ENCODE data around the gene LINGO4. TPM values are rescaled to one million over a fixed set of nuclear protein-coding genes. Genes with fewer than 3 reads are reported as not detected.

Gene LINGO4
- total RNA-seq, 1 experiment from 2014 or later = not detected

DNA sequence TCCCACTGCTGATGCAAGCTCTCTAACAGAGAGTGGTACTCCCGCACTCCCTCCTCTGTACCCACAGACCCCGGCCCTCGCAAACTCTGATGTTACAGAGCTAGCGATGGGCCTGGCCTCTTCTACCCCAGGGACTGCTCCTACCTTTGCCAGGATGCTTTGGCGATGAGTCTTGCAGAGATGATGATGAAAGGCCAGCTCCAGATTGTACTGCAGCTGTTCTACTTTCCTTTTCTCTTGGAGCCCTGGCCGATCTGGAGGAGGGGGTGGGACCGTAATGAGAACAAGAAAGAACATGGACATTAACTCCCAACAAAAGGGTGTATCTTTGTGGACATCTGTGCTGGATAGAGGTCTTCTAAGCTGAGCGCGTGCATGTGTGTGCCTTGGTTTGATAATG, 6.0 kb upstream of the LINGO4 start:
- 0 out of 2 replicates have a peak, but pooled peaks cover 2% of the 10 kb centered on the region for H3K4me1 ChIP-seq
- H3K27ac ChIP-seq = no peak overlapping the region
- no peak for DNase-seq
- H3K27me3 ChIP-seq = no peaks in the 10 kb centered on the region
- no peak overlapping the region for H3K4me3 ChIP-seq
- H3K9me3 ChIP-seq (replicated peaks) = no peaks in the 10 kb centered on the region
- H3K36me3 ChIP-seq = no peaks in the 10 kb centered on the region

DNA sequence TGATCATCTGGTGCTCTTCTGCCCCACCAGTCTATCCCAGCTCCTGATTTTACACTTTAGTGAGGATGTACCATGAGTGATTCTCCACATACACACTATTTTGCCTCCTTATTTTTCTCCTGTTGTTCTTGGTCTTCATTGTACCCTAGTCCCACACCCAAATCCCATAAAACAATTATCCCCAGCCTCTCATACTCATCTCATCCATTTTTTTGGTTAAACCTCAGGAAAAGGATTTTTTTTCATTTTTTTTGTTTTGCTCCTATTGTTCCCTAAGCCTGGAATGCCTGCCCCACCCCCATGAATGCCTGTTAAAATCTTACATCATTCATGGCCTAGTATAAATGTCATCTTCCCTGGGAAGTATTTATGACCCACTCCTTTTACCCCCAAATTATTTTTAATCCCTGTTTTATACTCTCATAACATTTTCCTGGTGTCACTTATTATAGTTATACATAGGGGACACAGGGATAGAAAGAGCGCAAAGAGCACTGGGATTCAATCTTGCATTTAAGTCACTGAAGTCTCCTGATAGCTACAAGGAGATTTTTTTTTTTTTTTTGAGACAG, 4.9 kb upstream of the LINGO4 start:
- Histone ChIP-seq H3K4me3 (no peak overlapping the region), H3K27ac (no peak overlapping the region), H3K27me3 (no peaks in the 10 kb centered on the region), H3K4me1 (0 out of 2 replicates have a peak, but pooled peaks cover 2% of the 10 kb centered on the region), H3K9me3 (replicated peaks) (no peaks in the 10 kb centered on the region), H3K36me3 (no peaks in the 10 kb centered on the region)
- DNase-seq = no peak

DNA sequence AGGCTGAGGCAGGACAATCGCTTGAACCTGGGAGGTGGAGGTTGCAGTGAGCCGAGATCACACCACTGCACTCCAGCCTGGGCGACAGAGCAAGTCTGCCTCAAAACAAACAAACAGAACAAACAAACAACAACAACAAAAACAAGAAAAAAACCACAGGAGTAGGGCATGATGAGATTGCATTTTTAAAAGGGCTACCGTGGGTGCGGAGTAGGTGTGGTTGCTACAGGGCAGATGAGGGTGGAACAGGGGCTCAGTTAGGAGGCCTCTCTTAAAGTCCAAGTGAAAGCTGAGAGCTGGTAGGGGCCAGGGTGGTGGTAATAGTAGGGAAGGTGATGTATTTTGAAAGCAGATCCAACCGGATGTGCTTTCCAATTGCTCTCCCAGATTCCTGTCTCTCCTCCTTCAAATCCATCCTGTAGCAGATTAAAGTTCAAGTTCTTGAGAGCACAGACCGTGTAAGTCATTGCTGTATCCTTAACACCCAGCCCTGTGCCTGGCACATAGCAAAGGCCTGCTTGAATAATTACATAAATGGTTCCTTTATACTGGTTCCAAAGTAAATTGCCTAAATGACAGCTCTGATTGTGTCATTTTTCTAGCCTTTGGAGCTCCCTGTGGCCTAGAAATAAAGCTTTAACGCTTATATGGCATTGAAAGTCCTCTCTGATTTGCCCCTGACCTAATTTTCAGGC, 4.2 kb upstream of the LINGO4 start:
- no peaks in the 10 kb centered on the region for H3K36me3 ChIP-seq
- H3K4me1 ChIP-seq = 0 out of 2 replicates have a peak, but pooled peaks cover 2% of the 10 kb centered on the region
- no peak overlapping the region for H3K27ac ChIP-seq
- no peaks in the 10 kb centered on the region for H3K9me3 ChIP-seq (replicated peaks)
- no peak overlapping the region for H3K4me3 ChIP-seq
- DNase-seq = no peak
- no peaks in the 10 kb centered on the region for H3K27me3 ChIP-seq

DNA sequence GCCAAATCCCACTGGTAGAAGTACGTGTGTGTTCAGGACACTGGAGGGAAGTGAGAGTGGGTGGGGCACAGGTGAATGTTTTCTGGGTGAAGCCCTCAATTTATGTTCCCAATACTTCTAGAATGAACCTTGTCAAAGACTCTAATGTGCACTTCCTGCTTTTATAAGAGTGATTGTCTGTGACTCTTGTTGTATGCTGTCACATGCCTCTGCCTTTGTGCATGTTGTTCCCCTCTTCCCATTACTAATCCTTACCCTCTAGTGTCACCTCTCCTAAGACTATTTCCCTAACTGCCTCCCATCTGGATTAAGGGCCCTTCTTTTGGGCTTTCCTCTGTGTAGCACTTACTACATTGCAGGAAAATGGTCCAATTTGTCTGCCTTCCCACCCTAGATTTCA, 2.5 kb upstream of the LINGO4 start:
- no peak overlapping the region for H3K4me3 ChIP-seq
- no peaks in the 10 kb centered on the region for H3K9me3 ChIP-seq (replicated peaks)
- DNase-seq = no peak
- no peak overlapping the region for H3K27ac ChIP-seq
- H3K27me3 ChIP-seq = 0 out of 2 replicates have a peak, but pooled peaks cover 4% of the 10 kb centered on the region
- no peaks in the 10 kb centered on the region for H3K36me3 ChIP-seq
- H3K4me1 ChIP-seq = 0 out of 2 replicates have a peak, but pooled peaks cover 2% of the 10 kb centered on the region

DNA sequence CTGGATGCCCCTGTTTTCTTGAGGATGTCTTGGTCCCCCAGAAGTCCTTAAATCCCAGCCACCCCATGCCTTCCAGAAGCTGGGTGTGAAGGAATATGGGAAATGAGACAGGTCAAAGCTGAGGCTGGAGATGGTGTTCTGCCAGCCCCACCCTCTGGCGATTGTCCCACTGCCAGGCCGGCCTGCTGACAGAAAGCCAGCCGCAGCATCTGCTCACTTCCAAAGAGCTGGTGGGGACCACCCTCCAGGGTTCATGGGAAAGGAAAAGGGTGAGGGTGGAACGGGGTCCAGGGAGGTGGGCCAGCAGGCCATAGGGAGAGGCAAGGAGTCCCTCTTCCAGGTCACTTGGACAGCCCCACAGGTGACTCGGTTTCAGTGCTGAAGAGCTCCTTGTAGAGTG, 1.9 kb upstream of the LINGO4 start:
- no peak for DNase-seq
- H3K27me3 ChIP-seq = 0 out of 2 replicates have a peak, but pooled peaks cover 7% of the 10 kb centered on the region

DNA sequence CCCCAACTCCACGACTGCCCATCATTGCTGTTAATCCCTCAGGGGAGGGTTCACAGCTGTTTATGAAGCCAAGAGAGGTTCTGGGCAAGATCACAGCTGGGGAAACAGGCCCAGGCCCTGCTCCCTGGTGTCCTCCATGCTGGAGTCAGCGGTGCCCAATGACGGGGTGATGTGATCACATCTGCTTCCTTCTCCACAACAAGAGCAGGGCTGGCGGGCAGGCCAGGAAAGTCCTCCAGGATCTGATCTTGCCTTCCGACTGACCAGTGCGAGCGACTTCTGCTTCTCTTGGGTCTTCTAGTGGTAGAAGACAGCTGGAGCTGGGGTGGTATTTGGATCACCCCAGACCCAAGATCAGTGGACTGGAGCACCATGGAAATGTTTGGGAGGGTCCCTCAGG, 951 bp upstream of the LINGO4 start:
- Histone ChIP-seq H3K4me3 (no peak overlapping the region), H3K27ac (no peak overlapping the region), H3K27me3 (0 out of 2 replicates have a peak, but pooled peaks cover 10% of the 10 kb centered on the region), H3K4me1 (no peaks in the 10 kb centered on the region), H3K36me3 (no peaks in the 10 kb centered on the region), H3K9me3 (replicated peaks) (no peaks in the 10 kb centered on the region)
- DNase-seq = no peak

More for the DNA sequence above, 1.9 kb upstream of the LINGO4 start:
- H3K4me3 ChIP-seq = no peak overlapping the region
- 0 out of 2 replicates have a peak, but pooled peaks cover 2% of the 10 kb centered on the region for H3K4me1 ChIP-seq
- H3K9me3 ChIP-seq (replicated peaks) = no peaks in the 10 kb centered on the region
- H3K27ac ChIP-seq = no peak overlapping the region
- no peaks in the 10 kb centered on the region for H3K36me3 ChIP-seq

DNA sequence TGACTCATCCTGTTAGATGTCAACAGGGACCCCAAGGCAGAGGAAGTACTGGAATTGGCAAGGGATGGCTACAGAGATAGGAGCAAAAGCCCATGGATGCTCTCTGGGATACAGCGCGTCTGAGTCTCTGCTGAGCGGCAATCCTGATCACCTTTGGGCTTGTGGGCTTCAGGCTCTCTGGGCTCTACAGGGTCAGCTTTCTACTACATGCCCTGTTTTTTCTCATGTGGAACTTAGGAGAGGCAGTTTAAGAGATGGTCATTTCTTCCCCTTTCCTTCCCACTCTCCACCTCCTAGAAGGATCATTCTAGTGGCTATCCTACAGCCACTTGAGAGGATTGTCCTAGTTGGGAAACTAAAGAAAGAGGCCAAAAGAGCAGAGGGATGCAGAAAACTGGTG, 1.3 kb downstream of the LINGO4 start:
- Histone ChIP-seq H3K4me3 (no peak overlapping the region), H3K4me1 (no peaks in the 10 kb centered on the region), H3K36me3 (no peaks in the 10 kb centered on the region), H3K9me3 (replicated peaks) (no peaks in the 10 kb centered on the region), H3K27ac (no peak overlapping the region), H3K27me3 (peaks cover 14% of the 10 kb centered on the region; the same call in 1 of the 2 replicates)
- DNase-seq = no peak

DNA sequence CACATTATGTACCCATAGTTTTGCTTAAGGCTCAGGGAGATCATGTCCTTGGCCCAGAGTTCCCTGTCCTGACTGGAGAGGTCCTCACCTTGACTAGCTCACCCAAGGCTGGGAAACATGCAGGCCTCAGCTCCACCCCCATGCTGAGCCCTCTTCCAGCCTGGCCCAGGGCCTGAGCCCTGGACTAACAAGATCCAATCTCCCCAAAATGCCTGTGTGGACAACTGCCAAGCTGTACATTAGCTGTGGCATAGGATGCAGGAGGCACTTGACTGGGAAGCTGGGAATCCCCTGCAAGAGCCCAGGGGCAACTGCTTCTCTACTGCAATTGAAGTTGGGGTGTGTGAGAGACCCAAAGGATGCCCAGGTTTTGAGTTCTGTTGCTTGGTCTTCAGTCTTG, 2.1 kb downstream of the LINGO4 start:
- Histone ChIP-seq H3K4me1 (no peaks in the 10 kb centered on the region), H3K36me3 (no peaks in the 10 kb centered on the region), H3K4me3 (no peak overlapping the region), H3K9me3 (replicated peaks) (no peaks in the 10 kb centered on the region), H3K27me3 (peaks cover 20% of the 10 kb centered on the region; the same call in 1 of the 2 replicates), H3K27ac (no peak overlapping the region)
- DNase-seq = no peak

DNA sequence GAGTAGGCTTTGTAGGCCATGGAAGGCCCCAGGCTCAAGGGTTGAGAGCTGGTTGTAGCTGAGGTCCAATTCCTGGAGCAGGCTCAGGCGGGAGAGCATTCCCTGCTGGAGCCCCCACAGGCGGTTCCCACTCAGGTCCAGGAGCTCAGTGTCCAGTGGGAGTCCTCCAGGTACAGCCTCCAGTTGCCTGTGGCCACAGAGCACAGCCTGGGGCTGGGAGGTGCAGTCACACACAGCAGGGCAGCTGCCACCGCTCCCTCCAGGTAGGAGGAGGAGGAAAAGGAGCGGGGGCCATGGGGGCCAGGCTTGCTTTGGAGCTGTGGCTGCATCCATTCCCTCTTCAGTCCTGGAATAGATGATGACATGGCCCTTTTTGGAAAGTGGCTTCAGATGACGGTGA, 2.8 kb downstream of the LINGO4 start:
- no peak for DNase-seq
- H3K27ac ChIP-seq = no peak overlapping the region

DNA sequence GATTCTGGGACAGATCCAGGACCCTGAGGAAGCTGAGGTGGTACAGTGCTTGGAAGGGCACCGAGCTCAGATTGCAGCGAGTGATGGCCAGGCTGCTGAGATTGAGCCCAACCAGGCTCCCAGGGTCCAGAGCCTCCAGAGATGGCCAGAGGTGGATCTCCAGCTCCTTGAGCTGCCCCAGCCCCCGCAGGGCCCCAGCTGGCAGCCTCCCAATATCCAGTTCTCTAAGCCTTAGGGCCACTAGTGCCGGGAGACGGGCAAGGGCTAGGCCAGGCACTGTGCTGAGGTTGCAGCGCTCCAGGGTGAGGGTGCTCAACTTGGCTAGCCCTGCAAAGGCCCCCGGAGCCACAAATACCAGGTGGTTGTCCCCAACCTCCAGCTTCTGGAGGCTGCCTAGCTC, 3.4 kb downstream of the LINGO4 start:
- peaks cover 20% of the 10 kb centered on the region; the same call in 1 of the 2 replicates for H3K27me3 ChIP-seq
- no peak overlapping the region for H3K4me3 ChIP-seq
- H3K27ac ChIP-seq = no peak overlapping the region
- no peaks in the 10 kb centered on the region for H3K36me3 ChIP-seq
- no peaks in the 10 kb centered on the region for H3K9me3 ChIP-seq (replicated peaks)
- no peak for DNase-seq
- no peaks in the 10 kb centered on the region for H3K4me1 ChIP-seq

More for the DNA sequence above, 2.8 kb downstream of the LINGO4 start:
- no peaks in the 10 kb centered on the region for H3K9me3 ChIP-seq (replicated peaks)
- no peaks in the 10 kb centered on the region for H3K4me1 ChIP-seq
- peaks cover 20% of the 10 kb centered on the region; the same call in 1 of the 2 replicates for H3K27me3 ChIP-seq
- no peak overlapping the region for H3K4me3 ChIP-seq
- no peaks in the 10 kb centered on the region for H3K36me3 ChIP-seq

DNA sequence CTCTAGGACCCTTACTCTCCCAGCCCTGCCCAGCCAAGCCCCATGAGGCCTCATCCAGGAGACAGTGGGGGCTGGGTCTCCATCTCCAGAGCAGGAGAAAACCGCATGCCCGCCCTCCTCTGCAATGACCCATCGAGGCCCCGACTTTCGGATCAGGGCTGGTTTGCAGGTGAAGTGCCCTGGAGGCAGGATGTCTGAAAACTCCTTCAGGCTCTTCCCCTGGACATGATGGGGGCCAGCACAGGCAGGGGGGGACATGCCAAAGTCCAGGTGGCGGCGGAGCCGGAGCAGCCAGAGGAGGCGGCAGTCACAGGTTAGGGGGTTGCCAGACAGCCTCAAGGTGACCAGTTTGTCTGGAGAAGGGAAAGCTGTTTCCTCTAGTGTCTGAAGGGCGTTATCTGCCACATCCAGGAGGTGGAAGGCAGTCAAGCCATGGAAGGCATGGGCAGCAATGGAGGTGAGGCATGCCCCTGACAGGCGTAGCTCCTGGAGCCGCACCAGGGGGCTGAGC, 3.9 kb downstream of the LINGO4 start:
- H3K27ac ChIP-seq = no peak overlapping the region
- no peaks in the 10 kb centered on the region for H3K36me3 ChIP-seq
- no peaks in the 10 kb centered on the region for H3K4me1 ChIP-seq
- DNase-seq = no peak
- H3K27me3 ChIP-seq = peaks cover 20% of the 10 kb centered on the region; the same call in 1 of the 2 replicates
- no peaks in the 10 kb centered on the region for H3K9me3 ChIP-seq (replicated peaks)
- H3K4me3 ChIP-seq = no peak overlapping the region

DNA sequence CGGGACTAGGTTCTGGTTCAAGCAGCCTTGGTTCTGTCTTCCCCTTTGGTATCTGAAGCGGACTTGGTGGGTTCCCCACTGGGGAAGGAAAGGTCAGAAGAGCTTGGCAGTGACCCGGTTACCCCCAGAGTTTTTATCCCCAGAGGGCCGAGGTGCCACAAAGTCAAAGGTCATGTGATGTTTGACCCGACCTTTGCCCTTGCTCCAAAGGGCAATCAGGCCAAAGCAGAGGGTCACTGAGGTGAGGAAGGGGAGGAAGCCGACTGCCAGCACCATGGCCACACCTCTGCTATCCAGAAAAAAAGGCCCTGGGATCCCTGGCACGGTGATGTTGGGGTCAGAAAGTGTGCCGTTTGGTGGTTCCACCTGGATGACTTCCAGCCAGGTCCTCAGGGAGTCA, 4.4 kb downstream of the LINGO4 start:
- no peaks in the 10 kb centered on the region for H3K9me3 ChIP-seq (replicated peaks)
- DNase-seq = no peak
- no peak overlapping the region for H3K27ac ChIP-seq
- no peaks in the 10 kb centered on the region for H3K36me3 ChIP-seq
- H3K4me1 ChIP-seq = no peaks in the 10 kb centered on the region
- H3K4me3 ChIP-seq = no peak overlapping the region
- peaks cover 20% of the 10 kb centered on the region; the same call in 1 of the 2 replicates for H3K27me3 ChIP-seq

DNA sequence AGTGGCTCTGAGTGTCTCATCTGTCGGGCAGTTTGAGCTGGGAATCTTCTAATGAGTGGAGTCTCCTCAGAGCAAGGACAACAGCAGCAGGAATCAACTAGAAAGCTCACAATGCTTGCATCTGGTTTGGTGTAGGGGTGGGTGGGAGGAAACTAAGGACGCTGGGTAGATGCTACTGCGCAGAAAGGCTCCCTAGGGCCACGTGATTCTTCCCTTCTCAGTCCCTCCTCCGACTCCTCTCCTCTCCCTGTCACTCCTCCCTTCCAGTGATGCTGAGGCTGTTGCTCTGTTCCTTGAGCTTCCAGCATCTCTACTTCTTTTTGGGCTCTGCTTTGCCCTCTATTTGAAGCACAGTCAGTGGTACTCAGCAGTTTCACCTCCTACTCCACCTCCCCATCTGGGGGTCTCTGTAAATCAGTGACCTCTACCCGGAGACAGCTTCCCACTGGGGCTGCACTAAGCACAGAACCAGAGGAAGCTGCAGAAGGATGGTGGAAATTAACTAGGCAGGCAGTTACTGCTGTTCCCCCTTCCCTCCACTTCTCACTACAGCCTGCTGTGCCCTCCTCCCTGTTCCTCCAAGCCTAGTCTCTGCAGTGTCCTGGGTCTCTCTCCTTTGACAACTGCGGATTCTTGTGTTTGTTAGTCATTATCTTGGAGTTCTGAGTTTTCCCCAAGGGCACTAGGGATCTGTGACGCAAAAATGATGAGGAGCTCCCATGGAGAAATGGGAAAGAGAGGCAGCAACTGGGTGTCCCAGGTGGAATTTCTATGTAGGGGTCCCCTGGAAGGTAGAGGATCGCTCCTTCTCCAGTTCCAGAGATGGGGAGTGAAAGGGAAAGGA, 5.8 kb downstream of the LINGO4 start:
- Histone ChIP-seq H3K4me3 (no peak overlapping the region), H3K27me3 (peaks cover 20% of the 10 kb centered on the region; the same call in 1 of the 2 replicates), H3K36me3 (no peaks in the 10 kb centered on the region), H3K27ac (no peak overlapping the region), H3K4me1 (no peaks in the 10 kb centered on the region), H3K9me3 (replicated peaks) (no peaks in the 10 kb centered on the region)
- no peak for DNase-seq

DNA sequence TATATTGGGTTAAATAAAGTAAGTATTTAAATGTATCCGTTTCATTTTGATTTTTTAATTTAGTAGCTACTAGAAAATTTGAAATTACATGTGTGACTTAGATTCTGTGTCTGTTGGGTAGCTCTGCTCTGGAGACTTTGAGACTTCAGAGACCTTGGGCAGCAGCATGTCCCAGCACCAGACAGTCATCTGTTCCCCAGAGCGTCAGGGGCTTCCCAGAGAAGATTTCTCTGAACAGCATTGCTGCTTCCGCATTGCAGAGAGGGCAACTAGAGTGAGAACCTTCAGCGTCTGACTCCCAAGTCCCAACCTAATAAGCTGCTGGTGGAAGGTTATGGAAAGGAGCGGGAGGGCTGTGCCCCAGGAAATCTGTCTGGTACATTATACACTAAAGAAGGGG, 6.6 kb downstream of the LINGO4 start:
- no peak overlapping the region for H3K27ac ChIP-seq
- no peak overlapping the region for H3K4me3 ChIP-seq
- H3K4me1 ChIP-seq = no peaks in the 10 kb centered on the region
- no peaks in the 10 kb centered on the region for H3K9me3 ChIP-seq (replicated peaks)
- no peak for DNase-seq
- H3K27me3 ChIP-seq = peaks cover 20% of the 10 kb centered on the region; the same call in 1 of the 2 replicates
- no peaks in the 10 kb centered on the region for H3K36me3 ChIP-seq

All from SJCRH30 (cell line).